ENCODE measurements around the gene BEAN1.

BEAN1 gene

DNA sequence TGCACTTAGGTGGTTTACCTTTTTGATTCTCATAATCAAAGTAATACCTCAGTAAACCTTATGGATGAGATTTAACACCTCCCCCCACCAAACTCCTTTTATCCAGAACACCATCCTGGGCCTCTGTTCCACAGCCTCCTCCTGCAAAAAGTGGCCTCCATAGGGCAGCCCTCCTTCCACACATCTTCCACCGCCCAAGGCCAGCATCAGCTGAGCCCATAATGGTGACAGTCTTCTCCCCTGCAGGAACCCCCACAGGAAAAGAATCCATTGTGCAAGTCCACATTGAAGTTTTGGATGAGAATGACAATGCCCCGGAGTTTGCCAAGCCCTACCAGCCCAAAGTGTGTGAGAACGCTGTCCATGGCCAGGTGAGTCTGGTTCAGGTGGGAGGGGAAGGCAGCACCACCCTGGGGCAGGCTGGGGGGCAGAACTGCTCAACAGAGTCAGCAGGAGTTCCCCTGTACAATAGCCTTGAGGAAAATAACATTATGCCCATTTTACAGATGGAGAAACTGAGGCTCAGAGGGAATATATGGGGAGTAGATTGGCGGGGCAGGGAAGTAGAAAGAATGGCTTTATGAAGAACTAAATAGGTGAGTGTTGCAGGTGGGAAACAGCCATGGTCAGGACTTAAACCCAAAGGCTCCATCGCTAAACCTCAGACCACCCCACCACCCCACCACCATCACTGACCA, 29.2 kb upstream of the BEAN1 start:
- DNase-seq: no peak

DNA sequence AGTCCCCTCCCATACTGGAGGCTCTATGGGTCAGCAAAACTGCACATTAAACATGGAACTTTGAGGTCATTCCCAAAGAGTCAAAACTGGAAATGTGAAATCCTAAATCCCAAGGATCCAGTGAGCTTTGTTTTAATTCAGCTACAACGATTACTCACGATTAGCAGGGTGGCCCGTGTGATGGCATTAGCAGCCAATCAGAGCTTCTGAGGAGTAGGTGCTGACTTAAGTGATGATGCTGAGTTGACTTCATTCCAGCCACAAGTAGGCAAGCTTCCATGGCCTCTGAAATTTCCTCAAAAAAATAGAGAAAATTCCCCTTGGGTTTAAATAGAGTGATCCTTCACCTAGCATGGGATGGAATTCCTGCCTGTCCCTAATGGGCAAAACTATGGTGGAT, 28.1 kb upstream of the BEAN1 start:
- no peak for DNase-seq

DNA sequence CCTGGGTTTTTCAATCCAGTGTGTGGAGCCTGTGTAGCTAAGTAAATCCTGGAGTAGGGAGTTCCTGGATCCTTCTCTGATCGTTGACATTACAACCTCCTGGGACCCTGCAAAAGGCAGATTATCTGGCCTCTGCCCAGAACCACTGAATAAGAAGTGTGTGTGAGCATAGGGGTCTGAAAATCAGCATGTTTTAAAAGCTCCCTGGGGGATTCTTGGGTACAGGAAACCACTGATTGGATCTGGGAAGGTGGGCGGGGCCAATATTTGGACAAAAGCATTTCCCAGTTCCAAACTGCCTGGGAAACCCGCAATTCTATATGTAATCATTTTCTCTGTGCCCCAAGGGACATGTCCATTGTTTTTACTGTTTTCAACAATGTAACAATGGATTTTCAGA, 27.2 kb upstream of the BEAN1 start:
- DNase-seq: no peak

DNA sequence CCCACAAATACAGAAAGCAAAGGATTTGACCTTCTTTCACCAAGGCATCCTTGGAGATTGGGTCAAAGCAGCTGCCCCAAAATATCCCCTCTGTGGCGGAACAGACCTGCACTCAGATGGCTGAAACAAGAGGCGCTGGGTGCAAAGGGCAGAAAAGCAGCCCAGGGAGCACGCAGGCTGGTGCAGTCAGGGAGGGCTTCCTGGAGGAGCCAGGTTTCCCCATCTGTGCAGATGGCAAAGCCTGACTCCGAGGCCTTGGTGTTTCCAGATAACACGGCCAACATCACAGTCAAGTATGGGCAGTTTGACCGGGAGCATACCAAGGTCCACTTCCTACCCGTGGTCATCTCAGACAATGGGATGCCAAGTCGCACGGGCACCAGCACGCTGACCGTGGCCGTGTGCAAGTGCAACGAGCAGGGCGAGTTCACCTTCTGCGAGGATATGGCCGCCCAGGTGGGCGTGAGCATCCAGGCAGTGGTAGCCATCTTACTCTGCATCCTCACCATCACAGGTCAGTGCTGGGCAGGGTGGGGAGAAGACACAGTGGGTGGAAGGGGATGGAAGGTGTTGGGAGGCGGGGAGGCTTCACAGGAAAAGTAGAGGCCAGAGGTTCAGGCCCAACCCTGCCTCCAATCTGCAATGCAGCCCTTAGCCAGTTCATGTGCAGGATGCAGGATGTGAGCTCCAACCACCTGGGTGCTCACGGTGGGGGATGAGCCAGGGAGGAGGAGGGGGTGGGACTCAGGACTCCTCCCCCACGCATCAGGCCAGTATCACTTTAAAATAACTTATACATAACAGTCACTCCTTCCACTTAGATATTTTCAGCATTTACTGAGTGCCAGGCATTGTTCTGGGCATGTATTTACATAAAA, 26.4 kb upstream of the BEAN1 start:
- DNase-seq: no peak

DNA sequence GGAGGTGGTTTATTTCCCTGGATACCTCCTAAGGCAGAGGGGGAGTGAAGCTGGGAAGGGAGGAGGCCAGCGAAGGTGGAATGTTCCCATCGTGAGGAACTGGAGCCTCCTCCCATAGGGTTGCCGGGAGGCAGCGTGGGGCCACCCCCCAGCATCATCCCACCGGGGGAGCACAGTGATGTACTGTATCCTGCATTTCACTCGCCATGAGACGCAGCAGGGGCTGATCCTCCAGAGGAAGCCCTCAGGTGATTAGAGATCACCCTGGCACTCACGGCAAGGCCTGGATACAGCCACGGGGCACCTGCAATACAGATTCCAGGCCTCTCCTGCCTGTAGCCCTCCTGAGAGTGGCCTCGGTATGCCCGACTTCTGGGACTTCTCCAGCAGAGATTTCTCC, 25.5 kb upstream of the BEAN1 start:
- no peak for DNase-seq

DNA sequence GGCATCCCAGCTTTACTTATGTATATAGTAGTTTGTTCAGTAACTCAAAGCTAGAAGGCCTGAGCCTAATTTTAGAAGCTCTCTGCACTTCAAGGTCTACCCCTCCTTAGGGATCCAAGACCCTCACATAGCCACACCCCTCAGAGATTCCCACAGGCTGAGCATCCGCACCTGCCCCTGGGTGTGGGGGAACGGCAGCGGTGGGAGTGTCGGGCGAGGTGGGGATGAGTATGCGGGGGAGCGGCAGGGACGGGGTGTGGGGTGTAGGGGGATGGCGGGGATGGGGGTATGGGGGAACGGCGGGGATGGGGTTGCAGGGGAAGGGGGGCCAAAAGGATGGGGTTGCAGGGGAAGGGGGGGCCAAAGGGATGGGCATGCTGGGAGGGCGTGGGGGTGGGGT, 24.9 kb upstream of the BEAN1 start:
- no peak for DNase-seq

DNA sequence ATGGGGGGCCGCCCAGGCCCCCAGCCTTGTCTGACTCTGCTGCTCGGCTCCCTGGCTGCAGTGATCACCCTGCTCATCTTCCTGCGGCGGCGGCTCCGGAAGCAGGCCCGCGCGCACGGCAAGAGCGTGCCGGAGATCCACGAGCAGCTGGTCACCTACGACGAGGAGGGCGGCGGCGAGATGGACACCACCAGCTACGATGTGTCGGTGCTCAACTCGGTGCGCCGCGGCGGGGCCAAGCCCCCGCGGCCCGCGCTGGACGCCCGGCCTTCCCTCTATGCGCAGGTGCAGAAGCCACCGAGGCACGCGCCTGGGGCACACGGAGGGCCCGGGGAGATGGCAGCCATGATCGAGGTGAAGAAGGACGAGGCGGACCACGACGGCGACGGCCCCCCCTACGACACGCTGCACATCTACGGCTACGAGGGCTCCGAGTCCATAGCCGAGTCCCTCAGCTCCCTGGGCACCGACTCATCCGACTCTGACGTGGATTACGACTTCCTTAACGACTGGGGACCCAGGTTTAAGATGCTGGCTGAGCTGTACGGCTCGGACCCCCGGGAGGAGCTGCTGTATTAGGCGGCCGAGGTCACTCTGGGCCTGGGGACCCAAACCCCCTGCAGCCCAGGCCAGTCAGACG, 24.4 kb upstream of the BEAN1 start:
- DNase-seq: no peak

DNA sequence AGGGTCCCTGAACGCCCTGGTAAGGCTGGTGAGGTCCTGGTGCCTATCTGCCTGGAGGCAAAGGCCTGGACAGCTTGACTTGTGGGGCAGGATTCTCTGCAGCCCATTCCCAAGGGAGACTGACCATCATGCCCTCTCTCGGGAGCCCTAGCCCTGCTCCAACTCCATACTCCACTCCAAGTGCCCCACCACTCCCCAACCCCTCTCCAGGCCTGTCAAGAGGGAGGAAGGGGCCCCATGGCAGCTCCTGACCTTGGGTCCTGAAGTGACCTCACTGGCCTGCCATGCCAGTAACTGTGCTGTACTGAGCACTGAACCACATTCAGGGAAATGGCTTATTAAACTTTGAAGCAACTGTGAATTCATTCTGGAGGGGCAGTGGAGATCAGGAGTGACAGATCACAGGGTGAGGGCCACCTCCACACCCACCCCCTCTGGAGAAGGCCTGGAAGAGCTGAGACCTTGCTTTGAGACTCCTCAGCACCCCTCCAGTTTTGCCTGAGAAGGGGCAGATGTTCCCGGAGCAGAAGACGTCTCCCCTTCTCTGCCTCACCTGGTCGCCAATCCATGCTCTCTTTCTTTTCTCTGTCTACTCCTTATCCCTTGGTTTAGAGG, 23.5 kb upstream of the BEAN1 start:
- no peak for DNase-seq

DNA sequence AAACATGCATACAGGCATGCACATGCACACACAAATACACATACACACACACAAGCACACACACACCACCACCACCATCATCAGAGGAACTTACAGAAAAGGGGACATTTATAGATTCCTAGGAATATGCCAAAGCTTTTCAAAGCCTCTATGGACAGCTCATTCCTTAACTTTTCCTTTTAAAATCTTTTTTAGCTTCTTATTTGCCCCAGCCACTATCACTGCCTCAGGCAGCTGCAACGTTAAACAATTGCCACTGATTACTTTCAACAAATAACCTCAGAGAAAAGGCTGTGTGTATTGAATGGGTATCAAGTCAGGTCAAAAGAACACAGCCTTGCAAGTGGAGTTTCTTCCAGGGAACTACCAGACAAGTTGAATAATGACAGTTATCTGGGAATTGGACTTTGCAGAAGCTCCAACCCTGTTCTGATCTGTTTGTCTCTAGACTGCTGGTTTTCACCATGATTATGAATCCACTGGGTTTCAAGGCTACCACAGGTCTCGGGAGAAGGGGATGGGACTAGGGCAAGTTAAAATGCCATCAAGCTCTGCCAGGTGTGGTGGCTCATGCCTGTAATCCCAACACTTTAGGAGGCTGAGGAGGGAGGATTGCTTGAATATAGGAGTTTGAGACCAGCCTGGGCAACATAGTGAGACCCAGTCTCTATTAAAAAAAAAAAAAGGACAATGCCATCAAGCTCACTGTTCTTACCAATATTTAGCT, 21.9 kb upstream of the BEAN1 start:
- no peak for DNase-seq

DNA sequence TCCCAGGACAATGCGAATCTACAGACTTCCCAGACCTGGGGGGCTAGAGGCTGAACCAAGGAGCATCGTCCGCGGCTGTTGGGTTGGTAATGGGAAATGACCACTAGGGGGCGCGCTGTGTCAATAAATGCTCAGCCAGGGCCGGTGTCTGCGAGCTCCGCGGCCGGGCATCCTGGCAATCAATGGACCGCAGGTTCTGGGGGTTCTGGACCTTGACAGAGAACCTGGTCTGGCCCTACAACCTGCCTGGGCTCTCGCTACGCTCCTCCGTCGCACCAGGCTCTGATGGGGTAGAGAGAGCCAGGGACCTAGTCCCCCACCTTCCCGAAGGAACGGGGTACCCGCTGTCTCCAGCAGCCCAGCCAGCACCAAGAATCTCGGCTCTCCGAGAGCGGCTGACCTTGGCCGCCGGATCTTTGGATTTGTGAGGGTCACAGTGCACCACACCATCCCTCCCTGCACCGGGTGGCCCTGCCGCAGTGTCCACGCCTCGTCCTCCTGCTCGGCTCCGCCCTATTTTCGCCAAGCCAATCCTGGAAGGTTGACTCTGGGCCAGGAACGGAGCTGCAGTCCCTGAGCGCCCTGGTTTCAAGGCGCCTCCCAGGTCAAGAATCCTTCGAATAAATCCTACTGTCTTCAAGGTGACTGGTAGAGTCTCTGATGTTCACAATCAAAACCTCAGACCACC, 20.4 kb upstream of the BEAN1 start:
- DNase-seq: peak; percentile 89

DNA sequence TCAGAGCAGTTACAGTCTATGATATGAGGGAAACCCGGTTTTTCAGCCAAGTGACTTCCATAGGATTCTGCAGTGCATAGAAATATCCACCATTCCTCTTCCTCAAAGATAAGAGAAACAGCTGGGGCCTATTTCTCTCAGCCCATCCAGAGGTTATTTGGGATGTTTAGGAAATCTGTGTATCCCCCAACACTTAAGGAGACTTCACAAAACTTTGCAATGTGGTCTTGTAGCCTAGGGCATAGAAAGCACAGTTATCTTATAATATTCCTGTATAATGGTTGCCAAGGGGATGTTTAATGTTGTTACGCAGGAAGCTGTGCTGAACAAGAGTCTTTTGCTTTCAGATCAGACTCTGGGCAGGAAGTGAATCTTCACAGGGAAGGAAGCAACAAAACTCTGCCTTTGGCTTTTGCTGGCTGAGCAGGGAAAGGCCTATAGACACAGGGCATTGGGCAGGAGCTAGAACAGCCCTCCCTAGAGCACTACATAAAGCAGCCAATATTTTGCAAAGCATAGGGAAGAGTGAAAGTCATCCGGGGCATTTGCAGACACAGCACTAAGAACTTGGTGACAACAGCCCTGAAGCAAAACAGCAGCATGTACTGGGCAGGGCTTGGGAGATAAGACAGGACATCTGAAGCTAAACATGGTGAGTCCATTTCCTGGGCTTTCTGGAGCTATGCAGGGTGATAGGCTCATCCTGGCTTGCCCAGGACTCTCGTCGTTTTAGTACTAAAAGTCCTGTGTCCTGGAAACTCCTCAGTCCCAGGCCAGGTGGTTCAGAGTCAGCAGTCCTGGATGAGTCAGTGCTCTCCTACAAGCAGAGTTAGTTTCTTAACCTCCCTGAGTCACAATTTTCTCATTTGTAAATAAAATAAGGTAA, 18.7 kb upstream of the BEAN1 start:
- DNase-seq: no peak

DNA sequence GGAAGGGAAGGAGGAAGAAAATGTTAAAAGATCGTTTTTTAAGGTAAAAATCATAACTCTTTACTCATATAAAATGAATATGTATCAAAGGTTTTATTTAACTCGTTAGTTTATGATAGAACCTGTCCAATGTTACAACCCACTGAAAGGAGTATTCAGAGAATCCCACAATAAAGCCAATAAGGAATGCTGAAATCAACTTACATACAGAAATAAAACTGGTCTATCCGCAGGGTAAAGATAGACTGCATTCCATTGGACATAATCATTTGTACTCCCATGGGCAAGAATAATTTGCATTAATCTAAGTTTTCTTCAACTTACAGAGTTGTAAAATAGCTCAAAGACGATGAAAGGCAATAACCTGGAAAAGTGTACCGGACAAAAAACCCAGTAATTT, 17.9 kb upstream of the BEAN1 start:
- DNase-seq: no peak

DNA sequence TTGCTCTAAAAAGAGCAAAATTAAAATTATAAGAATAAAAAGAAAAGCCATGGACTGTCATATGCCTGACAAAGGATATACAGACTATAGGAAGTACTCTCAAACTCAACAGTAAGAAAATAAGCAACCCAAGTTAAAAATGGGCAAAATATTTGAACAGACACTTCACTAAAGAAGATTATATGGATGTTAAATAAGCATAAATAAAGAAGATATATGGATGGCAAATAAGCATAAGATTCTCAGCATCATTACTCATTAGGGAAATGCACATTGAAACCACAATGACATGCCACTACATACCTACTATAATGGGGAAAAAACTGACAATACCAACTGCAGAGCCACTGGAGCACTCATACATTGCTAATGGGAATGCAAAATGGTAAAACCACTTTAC, 14.9 kb upstream of the BEAN1 start:
- DNase-seq: no peak

DNA sequence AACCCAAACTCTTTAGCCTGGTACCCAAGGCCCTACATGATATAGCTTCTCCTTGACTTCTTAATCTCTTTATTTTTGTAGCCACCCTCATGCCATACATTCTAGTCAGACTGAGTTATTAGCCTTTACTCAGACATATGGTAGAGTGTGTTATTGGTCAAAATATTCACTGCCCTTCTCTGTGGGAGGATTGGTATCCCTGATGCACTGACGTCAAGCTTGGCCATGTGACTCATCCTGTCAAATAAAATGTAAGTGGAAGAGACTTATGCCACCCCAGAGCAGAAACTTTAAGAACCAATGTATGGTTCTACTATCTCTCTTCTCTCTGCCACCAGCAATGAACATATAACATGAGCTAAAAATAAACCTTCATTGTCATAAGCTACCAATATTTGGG, 12.2 kb upstream of the BEAN1 start:
- DNase-seq: no peak

DNA sequence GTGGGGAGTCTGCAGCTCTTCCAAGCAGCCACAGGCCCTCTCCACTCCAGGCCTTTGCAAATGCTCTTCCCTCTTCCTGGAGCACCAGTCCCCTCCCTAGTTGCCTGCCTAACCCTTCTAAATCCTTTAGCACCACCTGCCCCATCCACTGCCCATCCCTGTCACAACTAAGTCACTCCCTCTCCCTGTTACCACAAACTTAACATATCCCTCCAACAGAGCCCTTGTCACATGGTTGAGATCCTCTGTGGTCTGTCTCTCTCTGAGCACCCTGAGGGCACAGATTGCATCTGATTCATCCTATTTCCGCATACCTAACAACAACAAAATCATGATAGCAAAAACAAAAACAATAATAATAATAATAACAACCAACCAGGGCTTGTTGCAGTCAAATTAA, 11.0 kb upstream of the BEAN1 start:
- DNase-seq: no peak

DNA sequence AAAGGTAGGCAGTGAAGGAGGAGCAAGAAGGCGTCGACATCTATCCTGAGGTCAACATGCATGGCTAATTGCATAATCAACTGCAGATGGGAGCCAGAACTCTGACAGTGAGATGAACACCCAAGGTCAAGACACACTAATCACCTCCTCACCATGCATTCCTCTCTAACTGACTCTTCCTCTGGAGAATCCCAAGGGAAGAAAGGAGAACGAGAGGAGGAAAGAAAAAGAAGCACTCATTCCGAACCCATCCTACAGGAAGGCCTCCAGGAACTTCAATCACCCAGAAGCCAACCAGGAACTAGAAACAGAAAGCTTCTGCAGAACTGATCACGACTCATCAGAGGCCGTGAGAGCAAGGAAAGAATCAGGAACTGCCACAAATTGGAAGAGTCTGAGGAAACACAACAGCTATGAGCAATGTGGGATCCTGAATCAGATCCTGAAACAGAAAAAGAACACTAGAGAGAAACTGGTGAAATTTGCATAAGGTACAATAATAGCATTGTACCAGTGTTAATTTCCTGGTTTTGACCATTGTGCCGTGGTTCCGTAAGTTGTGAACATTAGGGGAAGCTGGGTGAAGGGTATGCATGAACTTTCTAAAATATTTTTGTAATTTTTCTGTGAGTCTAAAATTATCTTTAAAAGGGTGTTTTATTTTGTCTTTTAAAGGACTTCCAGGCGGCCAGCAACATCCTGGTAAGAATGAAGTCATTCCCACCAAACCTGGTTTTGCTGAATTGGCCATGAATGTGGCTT, 10.0 kb upstream of the BEAN1 start:
- DNase-seq: no peak

DNA sequence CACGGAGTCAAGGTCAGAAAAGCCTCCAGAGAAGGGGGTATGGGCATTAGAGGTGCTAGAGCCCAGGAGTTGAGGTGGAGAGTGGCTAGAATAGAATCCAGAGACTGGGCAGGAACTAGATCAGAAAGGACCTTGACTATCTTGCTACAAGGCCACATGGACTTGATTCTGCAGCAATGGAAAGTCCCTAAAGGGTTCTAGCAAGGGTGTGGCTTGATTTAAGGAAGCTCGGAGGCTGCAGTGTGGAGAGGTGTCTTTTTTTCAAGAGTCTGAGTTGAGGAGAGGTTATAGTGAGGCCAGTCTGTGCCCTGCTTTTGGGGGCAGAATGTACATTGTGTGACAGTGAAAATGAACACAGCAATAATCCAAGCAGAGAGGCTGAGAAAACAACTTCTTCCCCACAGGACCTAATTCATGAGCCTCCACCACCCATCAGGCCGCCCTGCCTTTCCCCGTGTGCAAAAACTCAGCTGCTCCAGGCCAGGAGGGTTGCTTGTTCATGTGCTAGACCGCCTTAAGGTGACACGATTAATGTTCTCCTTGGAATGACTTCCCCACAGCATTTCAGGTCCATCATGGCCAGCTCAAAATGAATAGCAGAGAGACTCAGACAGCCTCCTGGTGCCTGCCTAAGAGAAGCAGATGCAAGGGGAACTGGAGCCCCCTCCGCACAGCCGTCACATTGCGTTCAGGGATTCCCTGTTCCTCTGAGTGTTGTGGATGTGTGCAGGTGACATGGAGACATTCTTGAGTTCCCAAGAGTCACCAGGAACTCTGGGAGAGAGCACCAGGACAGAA, 8.7 kb upstream of the BEAN1 start:
- DNase-seq: no peak

DNA sequence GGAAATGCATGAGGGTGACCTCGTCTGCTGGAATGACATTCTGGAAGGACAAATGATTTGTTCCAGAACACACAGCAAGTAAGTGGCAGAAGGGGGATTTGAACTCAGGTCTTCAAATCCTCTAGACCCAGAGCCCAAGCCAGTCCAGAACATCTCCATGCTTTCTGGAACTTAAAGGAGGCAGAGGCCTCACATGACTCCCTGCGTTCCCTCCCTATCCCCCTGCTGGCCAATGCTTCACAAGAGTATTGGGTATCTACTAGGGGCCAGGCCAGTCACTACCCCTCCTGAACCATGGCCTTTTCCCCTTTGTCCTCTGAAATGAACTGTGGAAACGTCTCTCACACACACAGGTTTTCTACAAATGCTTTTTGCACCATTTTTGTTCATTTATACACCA, 7.6 kb upstream of the BEAN1 start:
- DNase-seq: no peak

DNA sequence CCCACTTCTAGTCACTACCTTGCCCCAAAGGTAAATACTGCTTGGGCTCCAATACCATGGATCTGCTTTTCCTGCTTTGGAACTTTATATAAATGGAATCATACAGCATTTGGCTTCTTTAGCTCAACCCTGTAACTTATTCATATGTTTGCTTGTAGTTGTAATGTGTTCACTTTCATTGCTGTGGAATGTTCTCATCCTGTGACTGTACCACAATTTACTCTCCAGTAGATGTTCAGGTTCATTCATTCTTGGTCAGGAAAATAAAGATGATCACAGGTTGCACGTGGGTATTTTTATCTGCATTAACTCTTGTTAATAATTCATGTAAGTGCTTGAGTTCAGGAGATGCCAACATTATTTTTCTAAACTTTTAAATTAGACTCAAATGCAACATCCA, 6.7 kb upstream of the BEAN1 start:
- DNase-seq: no peak

DNA sequence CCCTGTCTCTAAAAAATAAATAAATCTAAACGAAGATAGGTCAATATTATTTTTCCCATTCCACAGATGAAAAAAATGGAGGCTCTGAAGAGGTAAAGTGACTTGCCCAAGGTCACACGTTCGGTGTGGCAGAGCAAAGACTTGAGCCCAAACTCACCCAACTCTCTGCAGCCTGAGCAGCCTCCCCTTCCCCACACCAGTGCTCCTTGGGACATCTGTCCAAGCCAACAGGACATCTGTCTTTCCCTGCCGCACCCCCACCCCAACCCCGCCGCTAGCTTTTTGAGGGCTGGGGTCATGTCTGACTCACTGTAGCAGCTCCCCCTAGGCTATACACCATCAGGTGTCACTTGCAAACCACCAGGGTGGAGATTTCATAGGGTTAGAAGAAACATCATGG, 5.2 kb upstream of the BEAN1 start:
- no peak for DNase-seq

Measured in stimulated activated CD4-positive, alpha-beta T cell treated with anti-CD3 and anti-CD28 coated beads, Interleukin-12 subunit alpha, Interleukin-12 subunit beta, amount 100 ng/mL, for 4 hours (primary cell).